PC-9 (cell line): Measurements from ENCODE around the gene PRICKLE3.

ENCODE experiments used
- CTCF ChIP-seq: fragments of 200-600 bp; sonication (generic); conservative IDR thresholded peaks from 2 replicates; pipeline ENCODE4 v1.6.1; 2017; ENCODE audit warnings: mixed run types, antibody characterized with exemption, mild to moderate bottlenecking, moderate library complexity
- EZH2 ChIP-seq: fragments of 200-600 bp; sonication (generic); IDR thresholded peaks from 2 replicates; pipeline ENCODE4 v1.8.0; 2017; ENCODE audit warnings: antibody characterized with exemption, low read depth

- no peak for TF ChIP-seq CTCF
- TF ChIP-seq EZH2 = no peak
Observed at GRCh38 chrX:49166914-49167739, 19.0 kb downstream of the PRICKLE3 start.
